Lower leg skin (tissue), 4 donors: ENCODE results near the gene TDRD9. TPM values are rescaled to one million over a fixed set of nuclear protein-coding genes. Genes with fewer than 3 reads are reported as not detected.

Experiments used
- DNase-seq, 2 donors: peaks; one replicate each; pipeline ENCODE4 v3.0.0-alpha.2; 2019; ENCODE audit warnings: low spot score in 2 of 2
- H3K4me3 ChIP-seq: fragments of 200-600 bp; sonication (generic); 2 replicates; pipeline ENCODE4 v1.5.1; 2017; ENCODE audit warnings: mild to moderate bottlenecking, low read depth; ENCODE audit not compliant: poor library complexity, severe bottlenecking
- POLR2A ChIP-seq, 2 donors: fragments of 450-650 bp; IDR thresholded peaks; one replicate each; pipeline ENCODE4 v1.6.1; 2016 to 2017; ENCODE audit warnings: antibody characterized with exemption in 2 of 2, mild to moderate bottlenecking in 1 of 2, moderate library complexity in 1 of 2
- WGBS, 2 donors: methylation state at CpG; one replicate each; pipeline ENCODE4 v1.1.5; 2018; 5-methylcytosine and 5-hydroxymethylcytosine counted together
- intact Hi-C: fragments of 100-400 bp; cut with DNase I; formaldehyde crosslinking; loops from one replicate; pipeline ENCODE4 v1.15.0; 2023; ENCODE audit warnings: low total_unique reads
- total RNA-seq, 4 donors: library from RNA; depleted of rRNA; stranded (reverse); fragments of >200 nt; gene quantifications; one replicate each; pipeline ENCODE4 v1.1.0, GENCODE V29; 2016
- TF ChIP-seq, protein P1 (sequence below), 3 donors: fragments of 450-650 bp; IDR thresholded peaks; one replicate each; pipeline ENCODE4 v1.5.1; 2016; ENCODE audit warnings: antibody characterized with exemption in 3 of 3, mild to moderate bottlenecking in 3 of 3, moderate library complexity in 2 of 3

Gene TDRD9
- total RNA-seq, 4 donors from 2014 or later = 0.15 to 0.49 (median 0.16) TPM

GRCh38 chr14:104048758-104049507, 120.7 kb downstream of the TDRD9 start:
- intact Hi-C loops = no loop called here
- H3K4me3 ChIP-seq = no peak overlapping the region
- no peak for TF ChIP-seq POLR2A (IDR thresholded peaks at IDR 0.05)
- TF ChIP-seq, protein P1, sequence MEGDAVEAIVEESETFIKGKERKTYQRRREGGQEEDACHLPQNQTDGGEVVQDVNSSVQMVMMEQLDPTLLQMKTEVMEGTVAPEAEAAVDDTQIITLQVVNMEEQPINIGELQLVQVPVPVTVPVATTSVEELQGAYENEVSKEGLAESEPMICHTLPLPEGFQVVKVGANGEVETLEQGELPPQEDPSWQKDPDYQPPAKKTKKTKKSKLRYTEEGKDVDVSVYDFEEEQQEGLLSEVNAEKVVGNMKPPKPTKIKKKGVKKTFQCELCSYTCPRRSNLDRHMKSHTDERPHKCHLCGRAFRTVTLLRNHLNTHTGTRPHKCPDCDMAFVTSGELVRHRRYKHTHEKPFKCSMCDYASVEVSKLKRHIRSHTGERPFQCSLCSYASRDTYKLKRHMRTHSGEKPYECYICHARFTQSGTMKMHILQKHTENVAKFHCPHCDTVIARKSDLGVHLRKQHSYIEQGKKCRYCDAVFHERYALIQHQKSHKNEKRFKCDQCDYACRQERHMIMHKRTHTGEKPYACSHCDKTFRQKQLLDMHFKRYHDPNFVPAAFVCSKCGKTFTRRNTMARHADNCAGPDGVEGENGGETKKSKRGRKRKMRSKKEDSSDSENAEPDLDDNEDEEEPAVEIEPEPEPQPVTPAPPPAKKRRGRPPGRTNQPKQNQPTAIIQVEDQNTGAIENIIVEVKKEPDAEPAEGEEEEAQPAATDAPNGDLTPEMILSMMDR (IDR thresholded peaks at IDR 0.05) = no peak
- WGBS, 2 donors = 83 to 94% methylated on average over 2 of the region's 2 CpGs
- no peak for DNase-seq

GRCh38 chr14:104049576-104050240, 121.5 kb downstream of the TDRD9 start:
- intact Hi-C loops = no loop called here
- TF ChIP-seq POLR2A (IDR thresholded peaks at IDR 0.05) = no peak
- TF ChIP-seq, protein P1 (IDR thresholded peaks at IDR 0.05) = no peak
- H3K4me3 ChIP-seq = no peak overlapping the region
- 68 to 79% methylated on average over 9 of the region's 9 CpGs for WGBS, 2 donors
- no peak for DNase-seq

GRCh38 chr14:104051092-104051813, 123.0 kb downstream of the TDRD9 start:
- no peak for DNase-seq
- WGBS, 2 donors = 88% methylated on average over 5 of the region's 5 CpGs
- TF ChIP-seq, protein P1 (IDR thresholded peaks at IDR 0.05) = no peak
- TF ChIP-seq POLR2A (IDR thresholded peaks at IDR 0.05) = no peak
- intact Hi-C loops = no loop called here
- no peak overlapping the region for H3K4me3 ChIP-seq

DNA sequence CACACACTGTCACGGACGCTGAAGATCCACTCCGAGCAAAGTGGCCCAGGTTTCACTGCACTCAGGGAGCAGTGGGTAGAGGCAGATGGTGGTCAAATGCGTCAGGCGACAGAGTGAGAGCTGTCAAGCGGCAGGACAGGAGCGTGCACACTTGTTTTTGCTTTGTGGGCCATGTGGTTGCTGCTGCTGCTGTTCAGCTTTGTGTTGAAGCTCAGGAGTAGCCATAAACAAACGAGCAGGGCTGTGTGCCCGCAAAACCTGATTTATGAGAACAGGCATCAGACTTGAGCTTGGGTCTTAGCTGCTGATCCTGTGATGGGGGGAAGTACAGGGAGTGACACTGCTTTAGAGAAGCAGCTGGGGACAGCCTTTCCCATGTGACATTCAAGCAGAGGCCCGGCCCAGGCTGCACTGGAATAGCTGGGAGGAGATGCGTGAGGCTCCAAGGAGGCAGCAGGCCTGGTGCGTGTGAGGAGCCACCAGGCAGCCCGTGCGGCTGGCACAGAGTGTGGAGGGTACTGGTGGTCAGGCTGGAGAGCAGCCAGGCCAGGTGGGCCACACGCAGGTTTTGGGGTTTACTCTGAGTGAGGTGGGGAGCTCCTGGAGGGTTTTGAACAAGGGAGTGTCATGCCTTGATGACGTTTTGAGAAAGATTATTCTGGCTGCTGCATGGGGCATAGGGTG, 126.1 kb downstream of the TDRD9 start:
- 80 to 81% methylated on average over 16 of the region's 16 CpGs for WGBS, 2 donors
- DNase-seq = no peak
- H3K4me3 ChIP-seq = no peak overlapping the region
- intact Hi-C loops = no loop called here
- no peak for TF ChIP-seq POLR2A (IDR thresholded peaks at IDR 0.05)
- TF ChIP-seq, protein P1 (IDR thresholded peaks at IDR 0.05) = no peak

- 76 to 91% methylated on average over 1 of the region's 1 CpG for WGBS, 2 donors
- no peak overlapping the region for H3K4me3 ChIP-seq
- no peak for DNase-seq
- intact Hi-C loops = no loop called here
- TF ChIP-seq, protein P1 (IDR thresholded peaks at IDR 0.05) = no peak
- no peak for TF ChIP-seq POLR2A (IDR thresholded peaks at IDR 0.05)
These were observed 134.0 kb downstream of the TDRD9 start for GRCh38 chr14:104062281-104062680.
